Loucy (cell line): ENCODE measurements around the gene LRRC34.

Source experiments
- EZH2phosphoT487 ChIP-seq: fragments of 200-600 bp; IDR thresholded peaks from 2 replicates; pipeline ENCODE4 v1.6.1; 2018; ENCODE audit warnings: antibody characterized with exemption, mild to moderate bottlenecking, moderate library complexity, borderline replicate concordance
- TF ChIP-seq, protein P1 (sequence below): fragments of 200-600 bp; sonication (generic); conservative IDR thresholded peaks from 2 replicates; pipeline ENCODE4 v1.5.1; 2014; ENCODE audit warnings: mild to moderate bottlenecking, antibody characterized with exemption, low read length

DNA sequence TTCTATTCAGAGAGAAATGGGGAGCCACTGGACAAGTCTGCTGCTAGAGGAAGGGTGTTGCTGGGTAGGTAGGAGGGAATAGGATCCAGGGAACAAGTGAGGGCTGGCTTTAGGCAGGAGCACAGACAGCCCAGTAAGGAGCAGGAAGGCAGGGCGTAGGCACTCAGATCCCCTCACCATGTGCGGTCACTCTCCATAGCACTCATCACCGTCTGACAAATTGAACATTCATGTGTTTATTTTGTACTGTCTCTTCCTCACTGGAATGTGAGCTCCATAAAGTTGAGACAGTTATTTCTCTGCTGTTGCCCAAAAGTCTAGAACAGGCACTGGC is 24.2 kb upstream of the LRRC34 start:
- TF ChIP-seq, protein P1, sequence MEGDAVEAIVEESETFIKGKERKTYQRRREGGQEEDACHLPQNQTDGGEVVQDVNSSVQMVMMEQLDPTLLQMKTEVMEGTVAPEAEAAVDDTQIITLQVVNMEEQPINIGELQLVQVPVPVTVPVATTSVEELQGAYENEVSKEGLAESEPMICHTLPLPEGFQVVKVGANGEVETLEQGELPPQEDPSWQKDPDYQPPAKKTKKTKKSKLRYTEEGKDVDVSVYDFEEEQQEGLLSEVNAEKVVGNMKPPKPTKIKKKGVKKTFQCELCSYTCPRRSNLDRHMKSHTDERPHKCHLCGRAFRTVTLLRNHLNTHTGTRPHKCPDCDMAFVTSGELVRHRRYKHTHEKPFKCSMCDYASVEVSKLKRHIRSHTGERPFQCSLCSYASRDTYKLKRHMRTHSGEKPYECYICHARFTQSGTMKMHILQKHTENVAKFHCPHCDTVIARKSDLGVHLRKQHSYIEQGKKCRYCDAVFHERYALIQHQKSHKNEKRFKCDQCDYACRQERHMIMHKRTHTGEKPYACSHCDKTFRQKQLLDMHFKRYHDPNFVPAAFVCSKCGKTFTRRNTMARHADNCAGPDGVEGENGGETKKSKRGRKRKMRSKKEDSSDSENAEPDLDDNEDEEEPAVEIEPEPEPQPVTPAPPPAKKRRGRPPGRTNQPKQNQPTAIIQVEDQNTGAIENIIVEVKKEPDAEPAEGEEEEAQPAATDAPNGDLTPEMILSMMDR = no peak
- TF ChIP-seq EZH2phosphoT487 = no peak
